Measurements from ENCODE around the gene UGT8.
"Not testable (repeated sequence)": the region's sequence is repeated elsewhere in the genome, so short reads cannot be mapped to it uniquely, and the experiment has no call there.

Gene UGT8

GRCh38 chr4:114607056-114607455 lies 8.4 kb downstream of the UGT8 start:
- DNase-seq (ENCODE audit: low read depth): no peak

- DNase-seq (ENCODE audit: low read depth): no peak
These were observed 15.0 kb downstream of the UGT8 start for GRCh38 chr4:114613560-114613959.

- DNase-seq (ENCODE audit: low read depth): no peak
These were observed 16.8 kb downstream of the UGT8 start for GRCh38 chr4:114615435-114615834.

- not testable (repeated sequence) for DNase-seq (ENCODE audit: low read depth)
These were observed 17.4 kb downstream of the UGT8 start for GRCh38 chr4:114616036-114616435.

DNA sequence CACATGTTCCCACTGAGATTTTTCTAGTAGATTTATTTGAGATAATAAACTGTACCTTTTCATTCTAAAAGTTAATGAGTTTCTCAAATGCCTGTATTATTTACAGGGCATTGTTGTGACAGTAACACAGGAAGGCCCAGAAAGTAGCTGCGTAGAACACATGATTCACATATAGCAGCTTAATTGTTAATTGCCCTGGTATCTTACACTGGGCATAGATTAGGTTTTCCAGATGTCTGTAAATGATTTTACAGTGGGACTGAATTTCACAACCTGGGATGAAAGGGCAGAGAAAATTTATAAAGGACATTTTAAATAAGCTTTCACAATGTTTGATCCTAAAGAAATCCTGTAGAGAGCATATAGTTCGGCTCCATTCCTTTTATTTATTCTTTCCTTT lies 27.6 kb downstream of the UGT8 start:
- no peak for DNase-seq (ENCODE audit: low read depth)

- no peak for DNase-seq (ENCODE audit: low read depth)
These were observed 37.8 kb downstream of the UGT8 start for GRCh38 chr4:114636192-114636935.

DNA sequence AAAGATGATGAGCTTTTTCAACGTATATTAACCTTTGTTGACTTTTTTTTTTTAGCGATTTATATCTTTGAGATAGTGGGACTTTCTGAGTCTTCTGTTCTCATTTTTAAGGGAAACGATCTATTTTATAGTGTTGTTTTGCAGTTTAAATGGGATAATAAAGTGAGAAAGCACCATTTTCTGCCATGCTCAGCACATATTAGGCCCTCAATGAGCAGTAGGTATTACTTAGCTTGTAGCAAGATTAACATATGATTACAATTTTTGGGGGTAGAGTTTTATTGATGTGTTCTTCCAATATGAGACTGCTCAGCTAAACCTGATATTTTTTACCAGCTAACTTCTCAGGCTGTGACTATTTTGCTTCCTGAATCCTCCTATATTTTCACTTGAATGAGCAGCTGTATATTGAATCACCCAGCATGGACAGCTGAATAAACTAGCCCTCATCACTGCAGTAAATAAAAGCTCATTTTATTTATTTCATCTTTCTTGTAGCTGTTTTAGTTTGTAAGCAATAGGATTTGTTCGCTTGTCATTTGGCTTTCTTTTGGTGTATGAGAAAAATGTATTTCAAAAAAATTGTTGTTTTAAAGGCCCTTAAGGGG lies 43.7 kb downstream of the UGT8 start:
- no peak for DNase-seq (ENCODE audit: low read depth)

DNA sequence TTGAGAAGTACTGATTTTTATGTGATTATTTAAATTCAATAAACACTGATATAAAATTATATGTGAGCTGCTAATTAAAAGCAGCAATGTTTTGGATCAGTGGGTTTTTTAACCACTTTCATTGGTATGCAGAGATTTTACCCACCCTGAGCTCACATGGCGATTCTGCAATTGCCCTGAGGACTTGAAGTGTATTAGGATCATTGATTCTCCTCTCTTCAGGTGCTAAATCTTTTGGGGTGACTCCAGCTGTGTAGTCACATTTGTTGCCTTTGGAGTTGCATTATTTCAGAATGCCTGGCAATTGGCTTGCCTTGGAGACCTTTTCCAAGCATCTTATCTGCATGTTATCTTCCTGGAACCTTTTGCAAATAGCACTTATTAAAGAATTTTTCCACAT lies 51.3 kb downstream of the UGT8 start:
- no peak for DNase-seq (ENCODE audit: low read depth)

DNA sequence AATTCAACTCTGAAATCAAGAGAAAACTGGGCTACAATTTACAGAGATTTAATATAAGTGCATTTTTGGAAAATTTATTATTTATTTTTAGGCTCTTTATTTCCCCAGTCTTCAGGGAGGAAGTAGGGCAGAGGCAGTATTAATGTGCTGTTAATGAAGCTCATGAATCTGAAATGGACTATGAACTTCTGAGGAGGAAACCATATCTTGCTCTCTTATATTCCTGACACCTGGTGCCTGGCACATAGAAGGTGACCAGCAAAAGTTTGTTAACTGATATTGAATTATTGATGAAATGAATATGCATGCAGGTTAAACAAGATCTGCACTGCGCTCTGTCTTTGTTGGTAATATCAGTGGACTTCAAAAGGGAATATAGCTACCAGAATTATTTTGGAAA lies 55.1 kb downstream of the UGT8 start:
- no peak for DNase-seq (ENCODE audit: low read depth)

DNA sequence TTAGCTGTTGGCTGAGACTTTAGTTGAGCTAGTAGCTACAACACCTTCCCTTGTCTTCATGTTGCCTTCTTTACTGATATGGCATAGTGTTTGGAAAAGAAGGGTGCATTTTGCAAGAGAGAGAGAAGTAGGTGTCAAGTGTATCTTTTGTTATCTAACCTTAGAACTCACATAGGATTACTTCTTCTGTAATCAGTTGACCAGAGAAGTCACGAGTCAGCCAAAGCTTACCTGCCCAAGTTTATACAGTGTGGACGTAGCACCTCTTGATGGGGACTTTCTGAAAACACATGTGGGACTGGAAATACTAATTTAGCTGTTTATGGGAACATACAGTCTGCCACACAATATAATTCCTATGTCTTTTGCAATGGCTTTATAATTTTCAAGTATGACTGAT lies 56.0 kb downstream of the UGT8 start:
- DNase-seq (ENCODE audit: low read depth): no peak

DNA sequence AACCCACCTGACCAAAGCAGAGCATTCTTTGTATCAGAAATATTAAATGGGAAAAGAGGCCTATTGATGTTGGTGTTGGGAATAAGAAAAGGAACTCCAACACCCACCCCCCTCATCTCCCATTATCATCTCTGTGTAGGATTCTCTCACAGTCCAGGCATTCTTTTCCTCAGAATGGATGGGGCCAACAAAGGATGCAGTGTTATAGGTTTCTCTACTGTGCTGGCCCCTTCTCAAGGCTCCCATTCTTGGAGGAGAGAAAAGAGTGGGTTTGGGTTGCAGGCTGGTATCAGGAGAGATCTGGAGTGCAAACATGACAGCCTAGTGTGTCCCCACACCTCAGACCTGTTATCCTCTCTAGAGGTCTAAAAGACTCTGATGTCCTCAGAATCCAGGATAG lies 59.6 kb downstream of the UGT8 start:
- DNase-seq (ENCODE audit: low read depth): no peak

DNA sequence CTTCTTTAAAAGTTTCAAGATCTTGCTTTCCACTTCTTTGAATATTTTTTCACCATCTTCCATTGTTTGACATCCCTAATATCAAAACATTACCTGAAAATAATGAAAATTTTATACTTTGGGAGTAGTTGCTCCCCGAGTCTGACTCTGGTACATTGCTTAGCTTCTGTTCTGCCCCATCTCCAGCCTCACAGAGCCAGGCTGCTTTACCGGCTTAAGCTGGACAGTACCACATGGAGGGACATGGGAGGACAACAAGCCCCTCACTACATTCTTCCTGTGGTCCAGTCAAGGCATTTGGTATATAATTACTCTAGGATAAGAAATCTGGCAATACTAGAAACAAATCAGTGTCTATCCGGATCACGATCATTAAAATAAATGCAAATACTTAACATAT lies 60.2 kb downstream of the UGT8 start:
- no peak for DNase-seq (ENCODE audit: low read depth)

DNA sequence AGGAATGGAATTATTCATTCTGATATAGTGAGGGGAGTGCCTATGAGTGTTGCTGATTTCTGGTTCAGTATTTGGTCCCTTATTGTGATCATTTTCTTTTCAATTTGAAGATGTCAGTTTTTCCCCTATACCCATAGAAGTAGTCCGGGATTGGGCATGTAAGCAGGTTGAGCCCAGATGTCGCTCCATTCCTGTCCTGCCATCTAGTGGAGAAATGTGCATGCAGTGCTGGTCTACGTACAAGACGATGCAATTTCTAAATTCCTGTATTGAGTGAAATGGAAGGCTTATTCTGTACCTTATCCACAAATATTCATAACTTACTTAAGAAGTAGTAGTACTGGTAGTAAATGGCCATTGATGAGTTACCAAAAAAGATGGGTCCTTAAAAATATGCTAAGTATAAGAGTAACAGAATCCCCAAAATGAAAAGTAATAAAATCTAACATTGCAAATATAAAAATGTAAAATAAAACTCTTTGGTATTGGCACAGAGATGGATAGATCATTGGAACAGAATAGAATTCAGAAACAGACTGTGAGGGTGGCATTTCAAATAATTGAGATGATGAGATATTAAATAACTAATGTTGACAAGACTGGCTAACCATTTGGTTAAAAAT lies 60.9 kb downstream of the UGT8 start:
- peak; percentile 1 for DNase-seq (ENCODE audit: low read depth)

DNA sequence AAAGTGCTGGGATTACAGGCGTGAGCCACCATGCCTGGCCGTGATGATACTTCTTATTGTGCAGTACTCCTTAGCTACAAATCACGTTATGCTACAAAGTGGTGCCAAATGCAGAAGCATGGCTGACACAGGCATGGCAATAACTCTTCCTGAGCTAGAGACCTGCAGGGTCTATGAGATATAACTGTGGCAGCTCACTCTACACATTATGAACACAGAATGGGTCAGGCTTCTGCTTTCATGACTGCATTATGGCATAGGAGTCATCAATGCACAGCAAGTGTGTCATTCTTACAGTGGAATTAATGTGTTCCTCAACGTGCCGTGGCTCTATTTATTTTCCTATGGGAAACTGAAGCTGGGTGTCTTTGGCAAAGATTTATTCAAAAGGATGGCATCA lies 64.5 kb downstream of the UGT8 start:
- no peak for DNase-seq (ENCODE audit: low read depth)

GRCh38 chr4:114668577-114668976 lies 70.0 kb downstream of the UGT8 start:
- DNase-seq (ENCODE audit: low read depth): no peak

- DNase-seq (ENCODE audit: low read depth): not testable (repeated sequence)
These were observed 72.1 kb downstream of the UGT8 start for GRCh38 chr4:114670733-114671132.

GRCh38 chr4:114673306-114673705 lies 74.7 kb downstream of the UGT8 start:
- DNase-seq (ENCODE audit: low read depth): no peak

GRCh38 chr4:114674080-114674479 lies 75.5 kb downstream of the UGT8 start:
- no peak for DNase-seq (ENCODE audit: low read depth)

DNA sequence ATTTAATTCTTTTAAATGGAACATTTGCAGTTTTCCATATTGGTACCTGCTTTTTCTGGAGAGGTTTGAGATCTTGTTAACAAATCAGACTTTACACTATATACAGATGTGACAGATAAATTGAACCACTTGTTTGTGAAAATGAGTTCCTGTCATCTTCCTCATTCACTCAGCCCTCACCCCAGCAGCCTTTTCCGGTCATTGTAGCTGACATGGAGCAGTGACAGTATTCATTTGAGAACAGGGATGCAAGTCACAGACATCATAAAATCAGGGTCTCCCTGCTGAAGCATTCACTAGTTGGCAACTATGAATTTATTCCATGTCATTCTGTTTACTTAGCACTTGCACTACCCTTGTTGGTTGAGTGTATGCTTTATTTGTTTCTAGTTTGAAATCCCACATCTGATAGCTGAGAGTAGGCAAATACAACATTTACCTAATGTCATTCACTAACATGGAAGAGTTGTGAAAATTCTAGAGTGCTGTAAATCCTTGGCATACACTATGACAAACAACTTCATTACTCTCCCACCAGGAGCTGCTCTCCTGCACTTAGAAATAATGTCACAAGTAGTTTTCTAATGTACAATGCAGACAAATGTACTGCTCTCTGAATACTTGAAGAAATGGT lies 78.9 kb downstream of the UGT8 start:
- DNase-seq (ENCODE audit: low read depth): no peak

DNA sequence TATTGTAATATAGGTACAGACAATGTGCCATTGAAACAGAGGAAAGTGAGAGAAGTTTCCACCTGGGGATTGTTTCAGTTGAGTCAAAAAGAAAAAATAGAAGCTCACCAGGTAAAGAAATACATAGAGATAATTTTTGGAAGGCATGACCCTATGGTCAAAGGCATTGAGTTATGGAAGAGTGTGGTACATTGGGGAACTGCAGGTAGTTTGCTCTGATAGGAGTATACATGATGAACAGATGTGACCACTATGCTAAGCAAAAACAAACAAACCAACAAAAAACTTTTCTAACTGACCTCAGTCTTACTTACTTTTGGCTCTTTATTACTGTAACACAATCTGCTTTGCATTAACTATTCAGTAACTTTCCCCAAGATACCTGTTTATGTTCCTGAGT lies 85.9 kb downstream of the UGT8 start:
- no peak for DNase-seq (ENCODE audit: low read depth)

DNA sequence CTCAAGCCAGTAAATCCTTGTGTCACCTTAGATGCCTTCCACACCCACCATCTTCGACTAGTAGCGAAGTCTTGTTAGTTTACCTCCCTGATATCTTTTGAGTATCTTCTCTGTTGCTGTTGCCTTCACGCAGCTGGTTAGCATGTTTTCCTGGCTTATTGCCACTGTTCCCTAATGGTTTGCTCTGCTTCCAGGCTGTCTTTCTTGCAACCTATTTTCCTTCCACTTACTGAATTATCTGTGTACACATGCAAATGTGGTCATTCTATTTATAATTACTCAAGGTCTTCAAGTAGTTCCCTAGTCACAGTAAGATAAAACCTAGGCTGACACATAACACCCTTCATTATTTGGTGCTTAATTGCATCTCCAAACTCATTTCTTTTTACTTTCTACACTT lies 89.5 kb downstream of the UGT8 start:
- DNase-seq (ENCODE audit: low read depth): no peak

GRCh38 chr4:114690571-114690970 lies 92.0 kb downstream of the UGT8 start:
- DNase-seq (ENCODE audit: low read depth): no peak

- no peak for DNase-seq (ENCODE audit: low read depth)
These were observed 93.3 kb downstream of the UGT8 start for GRCh38 chr4:114691865-114692264.

All from stimulated activated CD8-positive, alpha-beta memory T cell treated with anti-CD3 and anti-CD28 coated beads, Interleukin-4, amount 100 ng/mL, for 24 hours (primary cell).